WTC11 (cell line): Measurements from ENCODE around the gene ELAC2. TPM values are rescaled to one million over a fixed set of nuclear protein-coding genes. Genes with fewer than 3 reads are reported as not detected.

Experiments used
- ATAC-seq: fragments of 200-7000 bp; cut with Tn5 transposase; 2 replicates; pipeline ENCODE4 v1.10.0; 2021; ENCODE audit warnings: mild to moderate bottlenecking, moderate library complexity
- CTCF ChIA-PET: fragments of 300-600 bp; sonication (Branson Sonifier 250); formaldehyde crosslinking; loops from one replicate; lab custom pipeline; 2021; ENCODE audit warnings: antibody characterized with exemption; lab: Charles Lee
- POLR2A ChIA-PET: fragments of 350-600 bp; sonication (Branson Sonifier 250); formaldehyde crosslinking; loops from one replicate; lab custom pipeline; 2021; ENCODE audit warnings: antibody characterized with exemption; lab: Charles Lee
- DNase-seq: peaks from one replicate; pipeline ENCODE4 v3.0.0; 2021; ENCODE audit warnings: low spot score
- H3K27ac Mint-ChIP-seq: 2 replicates; pipeline ENCODE4 v1.8.0; 2021; ENCODE audit warnings: mixed read lengths
- H3K27me3 Mint-ChIP-seq: 2 replicates; pipeline ENCODE4 v1.8.0; 2021; ENCODE audit warnings: low read depth, mild to moderate bottlenecking, moderate library complexity, mixed read lengths
- H3K36me3 Mint-ChIP-seq: 2 replicates; pipeline ENCODE4 v1.8.0; 2021; ENCODE audit warnings: mixed read lengths
- H3K4me1 Mint-ChIP-seq: 2 replicates; pipeline ENCODE4 v1.8.0; 2022; ENCODE audit warnings: mixed read lengths
- H3K4me3 Mint-ChIP-seq: 2 replicates; pipeline ENCODE4 v1.8.0; 2021; ENCODE audit warnings: mild to moderate bottlenecking, moderate library complexity, mixed read lengths
- H3K9me3 Mint-ChIP-seq: 2 replicates; pipeline ENCODE4 v1.8.0; 2021; ENCODE audit warnings: mixed read lengths
- AR ChIP-seq: fragments of 250-450 bp; sonication (Bioruptor Pico); IDR thresholded peaks from 2 replicates; pipeline ENCODE4 v1.9.0; 2021; ENCODE audit warnings: mild to moderate bottlenecking
- ELF4 ChIP-seq: sonication (generic); formaldehyde crosslinking; IDR thresholded peaks from 2 replicates; pipeline ENCODE4 v1.8.1; 2022; ENCODE audit warnings: low read depth, mild to moderate bottlenecking, moderate library complexity, missing genetic modification reagents
- ETV6 ChIP-seq: sonication (generic); formaldehyde crosslinking; IDR thresholded peaks from 2 replicates; pipeline ENCODE4 v1.8.1; 2022; ENCODE audit warnings: mild to moderate bottlenecking, missing genetic modification reagents
- GTF2I ChIP-seq: fragments of 250-450 bp; sonication (Bioruptor Pico); conservative IDR thresholded peaks from 2 replicates; pipeline ENCODE4 v1.4.0; 2021; ENCODE audit warnings: mild to moderate bottlenecking
- HMGA2 ChIP-seq: fragments of 250-450 bp; sonication (Bioruptor Pico); IDR thresholded peaks from 2 replicates; pipeline ENCODE4 v1.4.0; 2021; ENCODE audit warnings: mild to moderate bottlenecking, moderate library complexity
- IRF2 ChIP-seq: sonication (generic); formaldehyde crosslinking; IDR thresholded peaks from 2 replicates; pipeline ENCODE4 v1.8.0; 2022; ENCODE audit warnings: low read depth, missing genetic modification reagents, borderline replicate concordance
- OVOL2 ChIP-seq: fragments of 250-450 bp; sonication (Bioruptor Pico); IDR thresholded peaks from 2 replicates; pipeline ENCODE4 v1.9.0; 2021; ENCODE audit warnings: mild to moderate bottlenecking, borderline replicate concordance
- PRDM15 ChIP-seq: sonication (generic); formaldehyde crosslinking; IDR thresholded peaks from 2 replicates; pipeline ENCODE4 v1.8.0; 2022; ENCODE audit warnings: missing genetic modification reagents
- TCF7 ChIP-seq: sonication (generic); formaldehyde crosslinking; IDR thresholded peaks from 2 replicates; pipeline ENCODE4 v1.8.0; 2022; ENCODE audit warnings: mild to moderate bottlenecking, low read depth, missing genetic modification reagents, moderate library complexity
- ZBTB21 ChIP-seq: sonication (generic); formaldehyde crosslinking; IDR thresholded peaks from 2 replicates; pipeline ENCODE4 v1.8.1; 2023; ENCODE audit warnings: mild to moderate bottlenecking, missing genetic modification reagents, borderline replicate concordance
- ZNF232 ChIP-seq: sonication (generic); formaldehyde crosslinking; IDR thresholded peaks from 2 replicates; pipeline ENCODE4 v1.8.0; 2022; ENCODE audit warnings: mild to moderate bottlenecking, missing genetic modification reagents
- total RNA-seq: library from RNA; stranded (reverse); gene quantifications from 3 replicates; pipeline ENCODE4 v1.2.3, GENCODE V29; 2021
- TF ChIP-seq, protein P1 (sequence below): sonication (generic); formaldehyde crosslinking; IDR thresholded peaks from 2 replicates; pipeline ENCODE4 v1.8.1; 2023; ENCODE audit warnings: mild to moderate bottlenecking, moderate library complexity, missing genetic modification reagents
- TF ChIP-seq, protein P2 (sequence below): fragments of 200-600 bp; IDR thresholded peaks from 2 replicates; pipeline ENCODE4 v1.8.0; 2022; ENCODE audit warnings: antibody characterized with exemption
- TF ChIP-seq, protein P3 (sequence below): sonication (generic); formaldehyde crosslinking; IDR thresholded peaks from 2 replicates; pipeline ENCODE4 v1.8.0; 2022; ENCODE audit warnings: mild to moderate bottlenecking, missing genetic modification reagents

The ELAC2 gene
- total RNA-seq, 1 experiment from 2014 or later, result 86.9 TPM

GRCh38 chr17:12995106-12995895 is 22.5 kb downstream of the ELAC2 start:
- Mint-ChIP-seq H3K27ac (no peak overlapping the region), H3K9me3 (no peaks in the 10 kb centered on the region), H3K4me3 (no peak overlapping the region), H3K27me3 (no peaks in the 10 kb centered on the region), H3K4me1 (no peaks in the 10 kb centered on the region), H3K36me3 (peaks cover 77% of the 10 kb centered on the region)
- ChIA-PET CTCF (interaction anchor here (0.6 kb wide), 1 partner anchor 60 kb away, joined by 3 read pairs; no protein-coding TSS in a partner anchor), POLR2A (no interaction called here)
- ATAC-seq, result no peak
- no peak for DNase-seq
- TF ChIP-seq, protein P1, sequence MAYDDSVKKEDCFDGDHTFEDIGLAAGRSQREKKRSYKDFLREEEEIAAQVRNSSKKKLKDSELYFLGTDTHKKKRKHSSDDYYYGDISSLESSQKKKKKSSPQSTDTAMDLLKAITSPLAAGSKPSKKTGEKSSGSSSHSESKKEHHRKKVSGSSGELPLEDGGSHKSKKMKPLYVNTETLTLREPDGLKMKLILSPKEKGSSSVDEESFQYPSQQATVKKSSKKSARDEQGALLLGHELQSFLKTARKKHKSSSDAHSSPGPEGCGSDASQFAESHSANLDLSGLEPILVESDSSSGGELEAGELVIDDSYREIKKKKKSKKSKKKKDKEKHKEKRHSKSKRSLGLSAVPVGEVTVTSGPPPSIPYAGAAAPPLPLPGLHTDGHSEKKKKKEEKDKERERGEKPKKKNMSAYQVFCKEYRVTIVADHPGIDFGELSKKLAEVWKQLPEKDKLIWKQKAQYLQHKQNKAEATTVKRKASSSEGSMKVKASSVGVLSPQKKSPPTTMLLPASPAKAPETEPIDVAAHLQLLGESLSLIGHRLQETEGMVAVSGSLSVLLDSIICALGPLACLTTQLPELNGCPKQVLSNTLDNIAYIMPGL, result no peak
- no peak for TF ChIP-seq PRDM15
- TF ChIP-seq HMGA2, result no peak
- TF ChIP-seq ZBTB21 (CRISPR knock-in tag), result no peak
- no peak for TF ChIP-seq IRF2 (CRISPR knock-in tag)
- TF ChIP-seq, protein P2, sequence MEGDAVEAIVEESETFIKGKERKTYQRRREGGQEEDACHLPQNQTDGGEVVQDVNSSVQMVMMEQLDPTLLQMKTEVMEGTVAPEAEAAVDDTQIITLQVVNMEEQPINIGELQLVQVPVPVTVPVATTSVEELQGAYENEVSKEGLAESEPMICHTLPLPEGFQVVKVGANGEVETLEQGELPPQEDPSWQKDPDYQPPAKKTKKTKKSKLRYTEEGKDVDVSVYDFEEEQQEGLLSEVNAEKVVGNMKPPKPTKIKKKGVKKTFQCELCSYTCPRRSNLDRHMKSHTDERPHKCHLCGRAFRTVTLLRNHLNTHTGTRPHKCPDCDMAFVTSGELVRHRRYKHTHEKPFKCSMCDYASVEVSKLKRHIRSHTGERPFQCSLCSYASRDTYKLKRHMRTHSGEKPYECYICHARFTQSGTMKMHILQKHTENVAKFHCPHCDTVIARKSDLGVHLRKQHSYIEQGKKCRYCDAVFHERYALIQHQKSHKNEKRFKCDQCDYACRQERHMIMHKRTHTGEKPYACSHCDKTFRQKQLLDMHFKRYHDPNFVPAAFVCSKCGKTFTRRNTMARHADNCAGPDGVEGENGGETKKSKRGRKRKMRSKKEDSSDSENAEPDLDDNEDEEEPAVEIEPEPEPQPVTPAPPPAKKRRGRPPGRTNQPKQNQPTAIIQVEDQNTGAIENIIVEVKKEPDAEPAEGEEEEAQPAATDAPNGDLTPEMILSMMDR, result no peak

DNA sequence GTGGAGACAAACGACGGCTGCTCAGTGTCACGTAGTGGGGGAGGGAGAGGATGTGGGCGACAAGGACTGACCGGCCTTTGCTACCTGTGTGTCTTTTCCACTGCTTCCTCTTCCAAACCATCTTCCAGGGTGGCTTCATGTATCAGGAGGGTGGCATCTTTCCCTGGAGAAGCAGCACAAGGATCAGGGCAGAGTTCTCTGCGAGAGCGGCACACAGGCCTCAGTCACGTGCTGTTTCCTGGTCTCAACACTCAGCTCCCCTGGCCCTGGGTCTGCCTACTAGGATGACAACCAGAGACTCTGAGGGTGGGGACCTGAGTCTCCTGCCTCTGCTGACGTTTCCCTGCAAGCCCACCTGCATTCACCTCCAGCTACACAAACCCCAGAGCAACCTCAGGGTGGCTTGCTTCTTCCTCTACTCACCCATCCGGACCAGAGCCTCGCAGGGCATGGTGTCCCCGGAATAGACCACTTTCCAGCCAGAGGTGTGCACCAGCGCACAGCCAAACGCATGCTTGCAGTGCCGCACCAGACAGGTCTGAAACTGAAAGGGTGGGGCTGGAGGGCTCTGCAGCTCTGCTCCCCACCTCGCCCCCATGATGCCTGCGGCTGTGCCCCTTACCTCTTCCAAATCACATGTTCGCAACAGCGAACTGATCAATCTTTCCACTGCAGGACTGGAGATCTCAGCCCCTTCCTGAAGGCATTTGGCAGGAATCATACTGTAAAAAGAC is 23.3 kb downstream of the ELAC2 start:
- TF ChIP-seq AR (CRISPR knock-in tag) (no peak), ZNF232 (CRISPR knock-in tag) (no peak)
- Mint-ChIP-seq H3K36me3 (peaks cover 78% of the 10 kb centered on the region), H3K4me3 (no peak overlapping the region), H3K27me3 (no peaks in the 10 kb centered on the region), H3K4me1 (no peaks in the 10 kb centered on the region), H3K9me3 (no peaks in the 10 kb centered on the region), H3K27ac (no peak overlapping the region)
- POLR2A ChIA-PET, result no interaction called here
- DNase-seq (no peak), ATAC-seq (no peak)
- CTCF ChIA-PET, result no interaction called here

DNA sequence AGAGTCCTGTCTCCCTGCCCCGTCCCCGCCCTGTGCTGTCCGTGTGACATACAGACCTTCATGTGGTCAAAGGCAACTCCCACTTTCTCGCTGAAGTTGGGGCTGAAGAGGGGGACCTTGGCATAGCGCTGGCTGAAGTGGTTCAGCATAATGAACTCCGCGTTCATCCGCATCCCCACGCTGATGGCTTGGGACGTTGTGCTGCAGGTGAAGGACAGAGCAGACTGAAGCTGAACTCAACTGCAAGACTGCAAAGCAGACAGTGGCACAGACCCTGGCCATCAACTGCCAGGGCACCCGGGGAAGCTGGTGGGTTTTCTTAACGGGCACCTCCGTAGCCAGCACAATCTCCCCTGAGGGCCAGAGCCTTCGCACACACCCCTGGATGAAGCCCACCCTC is 24.2 kb downstream of the ELAC2 start:
- ChIA-PET POLR2A (no interaction called here), CTCF (no interaction called here)
- H3K4me1 Mint-ChIP-seq, result no peaks in the 10 kb centered on the region; the same call in 1 of the 2 replicates
- peaks cover 71% of the 10 kb centered on the region for H3K36me3 Mint-ChIP-seq
- no peak overlapping the region for H3K27ac Mint-ChIP-seq
- no peak overlapping the region for H3K4me3 Mint-ChIP-seq
- no peaks in the 10 kb centered on the region for H3K27me3 Mint-ChIP-seq
- H3K9me3 Mint-ChIP-seq, result no peaks in the 10 kb centered on the region
- ATAC-seq (no peak), DNase-seq (no peak)
- TF ChIP-seq ELF4 (CRISPR knock-in tag) (no peak), GTF2I (no peak), PRDM15 (no peak), ETV6 (no peak), OVOL2 (CRISPR knock-in tag) (no peak), TCF7 (no peak), ZBTB21 (CRISPR knock-in tag) (no peak)
- TF ChIP-seq, protein P3, sequence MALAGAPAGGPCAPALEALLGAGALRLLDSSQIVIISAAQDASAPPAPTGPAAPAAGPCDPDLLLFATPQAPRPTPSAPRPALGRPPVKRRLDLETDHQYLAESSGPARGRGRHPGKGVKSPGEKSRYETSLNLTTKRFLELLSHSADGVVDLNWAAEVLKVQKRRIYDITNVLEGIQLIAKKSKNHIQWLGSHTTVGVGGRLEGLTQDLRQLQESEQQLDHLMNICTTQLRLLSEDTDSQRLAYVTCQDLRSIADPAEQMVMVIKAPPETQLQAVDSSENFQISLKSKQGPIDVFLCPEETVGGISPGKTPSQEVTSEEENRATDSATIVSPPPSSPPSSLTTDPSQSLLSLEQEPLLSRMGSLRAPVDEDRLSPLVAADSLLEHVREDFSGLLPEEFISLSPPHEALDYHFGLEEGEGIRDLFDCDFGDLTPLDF (CRISPR knock-in tag), result no peak
